ENCODE measurements around the gene CREB5.

Gene CREB5

GRCh38 chr7:28554802-28555471 lies 142.6 kb downstream of the CREB5 start:
- no peak for DNase-seq

GRCh38 chr7:28556025-28556424 lies 143.7 kb downstream of the CREB5 start:
- DNase-seq = no peak

- DNase-seq = no peak
Observed at GRCh38 chr7:28556671-28557070, 144.4 kb downstream of the CREB5 start.

GRCh38 chr7:28558236-28558635 lies 145.9 kb downstream of the CREB5 start:
- DNase-seq = no peak

GRCh38 chr7:28560767-28561166 lies 148.4 kb downstream of the CREB5 start:
- no peak for DNase-seq

- no peak for DNase-seq
Observed at GRCh38 chr7:28564033-28564432, 151.7 kb downstream of the CREB5 start.

GRCh38 chr7:28564755-28565374 lies 152.5 kb downstream of the CREB5 start:
- no peak for DNase-seq

GRCh38 chr7:28565980-28566379 lies 153.7 kb downstream of the CREB5 start:
- no peak for DNase-seq

- DNase-seq = no peak
Observed at GRCh38 chr7:28570113-28570969, 158.0 kb downstream of the CREB5 start.

GRCh38 chr7:28570970-28571288 lies 158.6 kb downstream of the CREB5 start:
- DNase-seq = no peak

- DNase-seq = no peak
Observed at GRCh38 chr7:28571405-28571804, 159.1 kb downstream of the CREB5 start.

- DNase-seq = no peak
Observed at GRCh38 chr7:28572321-28573058, 160.2 kb downstream of the CREB5 start.

GRCh38 chr7:28573059-28573553 lies 160.8 kb downstream of the CREB5 start:
- no peak for DNase-seq

GRCh38 chr7:28573651-28574301 lies 161.5 kb downstream of the CREB5 start:
- DNase-seq = no peak

- DNase-seq = no peak
Observed at GRCh38 chr7:28575241-28575643, 162.9 kb downstream of the CREB5 start.

- no peak for DNase-seq
Observed at GRCh38 chr7:28576656-28577055, 164.3 kb downstream of the CREB5 start.

- DNase-seq = no peak
Observed at GRCh38 chr7:28579571-28579970, 167.3 kb downstream of the CREB5 start.

- no peak for DNase-seq
Observed at GRCh38 chr7:28580665-28581064, 168.3 kb downstream of the CREB5 start.

- no peak for DNase-seq
Observed at GRCh38 chr7:28581351-28581750, 169.0 kb downstream of the CREB5 start.

GRCh38 chr7:28582226-28582625 lies 169.9 kb downstream of the CREB5 start:
- DNase-seq = no peak

- no peak for DNase-seq
Observed at GRCh38 chr7:28584235-28584634, 171.9 kb downstream of the CREB5 start.

- no peak for DNase-seq
Observed at GRCh38 chr7:28586736-28587135, 174.4 kb downstream of the CREB5 start.

- DNase-seq = no peak
Observed at GRCh38 chr7:28587211-28587610, 174.9 kb downstream of the CREB5 start.

All from stimulated activated CD4-positive, alpha-beta T cell treated with anti-CD3 and anti-CD28 coated beads, Interleukin-2, amount 100 ng/mL, for 48 hours (primary cell).